ENCODE data around the gene SMCO3. TPM values are rescaled to one million over a fixed set of nuclear protein-coding genes. Genes with fewer than 3 reads are reported as not detected.

SMCO3 gene
- total RNA-seq, 4 donors from 2014 or later: 1.2 to 10.5 (median 6.2) TPM

DNA sequence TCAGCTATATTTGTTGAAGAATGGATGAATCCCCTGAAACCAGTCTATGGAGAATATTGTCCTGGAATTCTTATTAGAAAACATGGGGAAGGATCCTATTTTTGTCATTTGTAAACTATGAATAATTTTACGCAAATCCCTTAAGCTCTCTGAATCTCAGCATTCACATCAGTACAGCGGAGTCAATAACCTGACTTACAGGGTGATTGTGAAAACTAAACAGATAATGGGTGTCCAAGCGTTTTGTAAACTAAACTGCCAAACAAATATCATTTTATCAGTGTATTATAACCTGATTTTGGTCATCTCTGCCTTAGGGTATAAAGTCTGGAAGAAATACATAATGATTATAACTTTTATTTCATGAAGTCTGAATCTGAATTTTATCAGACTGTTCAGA is 19.4 kb upstream of the SMCO3 start:
- H3K4me1 ChIP-seq: peaks cover 0 to 23% (median 8%) of the 10 kb centered on the region in 4 donors
- H3K36me3 ChIP-seq: no peaks in the 10 kb centered on the region
- H3K27ac ChIP-seq: peak overlapping the region in 2 of 4 donors; percentile 34 to 76
- H3K4me3 ChIP-seq: no peak overlapping the region
- 76 to 80% methylated on average over 3 of the region's 3 CpGs for WGBS, 2 donors
- TF ChIP-seq EP300 (IDR thresholded peaks at IDR 0.05) (no peak), POLR2A (IDR thresholded peaks at IDR 0.05) (no peak), CTCF (IDR thresholded peaks at IDR 0.05) (no peak)
- H3K27me3 ChIP-seq: no peaks in the 10 kb centered on the region
- no peaks in the 10 kb centered on the region for H3K9me3 ChIP-seq
- no peak for DNase-seq (ENCODE audit: low spot score in 2 of 2)

DNA sequence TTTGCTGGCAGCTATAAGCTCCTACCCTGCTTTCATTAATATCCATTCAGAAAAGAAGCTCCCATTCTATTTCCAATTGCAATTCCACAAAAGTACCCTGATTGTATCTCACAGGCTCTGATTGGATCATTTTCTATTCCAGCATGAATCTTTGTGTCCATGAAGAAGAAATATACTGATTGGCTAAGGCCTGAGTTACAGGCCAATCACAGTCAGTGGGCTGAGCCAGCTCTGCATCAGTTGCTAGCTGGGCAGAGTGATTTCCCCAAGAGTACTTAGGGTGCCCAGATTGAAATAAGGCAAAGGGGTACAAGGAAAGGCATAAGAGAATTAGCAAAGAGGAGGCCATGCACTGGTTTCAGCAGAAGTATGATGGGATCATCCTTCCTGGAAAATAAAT is 14.9 kb upstream of the SMCO3 start:
- Histone ChIP-seq H3K36me3 (no peaks in the 10 kb centered on the region), H3K27ac (no peak overlapping the region), H3K9me3 (no peaks in the 10 kb centered on the region), H3K27me3 (no peaks in the 10 kb centered on the region), H3K4me3 (no peak overlapping the region), H3K4me1 (peaks cover 0 to 8% (median 0%) of the 10 kb centered on the region in 4 donors)
- DNase-seq (ENCODE audit: low spot score in 2 of 2): no peak
- no peak for TF ChIP-seq POLR2A (IDR thresholded peaks at IDR 0.05)
- no peak for TF ChIP-seq CTCF (IDR thresholded peaks at IDR 0.05)
- no peak for TF ChIP-seq EP300 (IDR thresholded peaks at IDR 0.05)

- peak overlapping the region in 2 of 4 donors; percentile 57 to 72 for H3K27ac ChIP-seq
- no peak overlapping the region for H3K4me3 ChIP-seq
- H3K36me3 ChIP-seq: no peaks in the 10 kb centered on the region
- no peak for DNase-seq (ENCODE audit: low spot score in 2 of 2)
- TF ChIP-seq POLR2A (IDR thresholded peaks at IDR 0.05): no peak
- no peak for TF ChIP-seq CTCF (IDR thresholded peaks at IDR 0.05)
- TF ChIP-seq EP300 (IDR thresholded peaks at IDR 0.05): no peak
- H3K4me1 ChIP-seq: peaks cover 0 to 6% (median 0%) of the 10 kb centered on the region in 4 donors
- 89 to 92% methylated on average over 2 of the region's 2 CpGs for WGBS, 2 donors
- no peaks in the 10 kb centered on the region for H3K9me3 ChIP-seq
- no peaks in the 10 kb centered on the region for H3K27me3 ChIP-seq
Measured at GRCh38 chr12:14827043-14827442, 13.1 kb upstream of the SMCO3 start.

- H3K27ac ChIP-seq: peak overlapping the region in 3 of 4 donors; percentile 4 to 72 (median 57)
- no peaks in the 10 kb centered on the region for H3K27me3 ChIP-seq
- no peaks in the 10 kb centered on the region for H3K9me3 ChIP-seq
Measured at GRCh38 chr12:14826491-14826890, 12.5 kb upstream of the SMCO3 start.

GRCh38 chr12:14825256-14825655 is 11.3 kb upstream of the SMCO3 start:
- no peak for DNase-seq (ENCODE audit: low spot score in 2 of 2)
- H3K9me3 ChIP-seq: no peaks in the 10 kb centered on the region

More at GRCh38 chr12:14826491-14826890, 12.5 kb upstream of the SMCO3 start:
- Histone ChIP-seq H3K36me3 (no peaks in the 10 kb centered on the region), H3K4me1 (peaks cover 0 to 6% (median 0%) of the 10 kb centered on the region in 4 donors), H3K4me3 (no peak overlapping the region)
- 44 to 47% methylated on average over 5 of the region's 5 CpGs for WGBS, 2 donors
- no peak for DNase-seq (ENCODE audit: low spot score in 2 of 2)
- TF ChIP-seq EP300 (IDR thresholded peaks at IDR 0.05) (no peak), POLR2A (IDR thresholded peaks at IDR 0.05) (no peak), CTCF (IDR thresholded peaks at IDR 0.05) (no peak)

More at GRCh38 chr12:14825256-14825655, 11.3 kb upstream of the SMCO3 start:
- no peak for TF ChIP-seq POLR2A (IDR thresholded peaks at IDR 0.05)
- TF ChIP-seq CTCF (IDR thresholded peaks at IDR 0.05): no peak
- no peak for TF ChIP-seq EP300 (IDR thresholded peaks at IDR 0.05)
- Histone ChIP-seq H3K27ac (peak overlapping the region in 1 of 4 donors; percentile 57), H3K27me3 (no peaks in the 10 kb centered on the region), H3K36me3 (no peaks in the 10 kb centered on the region), H3K4me1 (peaks cover 0 to 6% (median 0%) of the 10 kb centered on the region in 4 donors), H3K4me3 (no peak overlapping the region)

Measured in tibial nerve (tissue), 4 donors.